GM12878 (cell line): ENCODE measurements around the gene CD99.

ENCODE experiments used
- EZH2 ChIP-seq: IDR thresholded peaks from 2 replicates; pipeline ENCODE4 v1.6.1; 2012; ENCODE audit warnings: low read depth, mild to moderate bottlenecking, control low read depth, inconsistent platforms, low read length, borderline replicate concordance; ENCODE audit not compliant: control insufficient read depth
- MYC ChIP-seq: IDR thresholded peaks from 2 replicates; pipeline ENCODE4 v1.6.1; 2011; ENCODE audit warnings: mild to moderate bottlenecking, low read length, moderate library complexity, inconsistent platforms; ENCODE audit not compliant: insufficient read depth, insufficient replicate concordance, insufficient read length, severe bottlenecking
- NFYB ChIP-seq: IDR thresholded peaks from 2 replicates; pipeline ENCODE4 v1.6.1; 2011; ENCODE audit warnings: low read depth, mild to moderate bottlenecking, low read length, improper control_type of control experiment, moderate library complexity; ENCODE audit not compliant: insufficient read depth
- POLR2AphosphoS2 ChIP-seq: IDR thresholded peaks from 2 replicates; pipeline ENCODE4 v1.6.1; 2011; ENCODE audit warnings: low read depth, mild to moderate bottlenecking, low read length, improper control_type of control experiment, moderate library complexity
- TF ChIP-seq, protein P1 (sequence below), 3 experiments: IDR thresholded peaks in 2 of 3; conservative IDR thresholded peaks in 1 of 3; 2 replicates each; pipeline ENCODE4 v1.5.1; 2011; ENCODE audit warnings: low read depth in 3 of 3, low read length in 3 of 3, mild to moderate bottlenecking in 3 of 3, control low read depth in 2 of 3, moderate library complexity in 2 of 3, inconsistent platforms in 1 of 3, mixed read lengths in 1 of 3; ENCODE audit not compliant: control insufficient read depth in 2 of 3, insufficient read depth in 1 of 3; ENCODE audit errors: extremely low read depth in 1 of 3

DNA sequence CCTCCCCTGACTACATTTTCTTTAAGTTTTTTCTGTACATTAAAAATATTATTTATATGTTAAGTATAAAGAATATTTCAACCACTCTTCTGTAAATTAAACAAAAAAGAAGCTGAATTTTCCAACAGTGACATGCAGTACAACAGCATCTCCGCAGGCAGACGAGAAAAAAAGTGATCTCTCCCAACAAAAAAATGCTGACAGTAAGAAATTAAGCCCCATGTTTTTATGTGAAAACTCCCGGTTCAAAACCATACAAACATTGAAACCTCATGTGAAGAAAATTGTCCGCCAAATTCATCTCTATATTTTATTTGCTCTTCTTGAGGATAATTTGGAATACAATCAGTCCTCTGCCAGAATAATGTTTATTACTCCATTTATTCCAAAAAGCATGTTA is 20.1 kb upstream of the CD99 start:
- TF ChIP-seq MYC (no peak), NFYB (no peak), EZH2 (no peak), POLR2AphosphoS2 (no peak)
- TF ChIP-seq, protein P1, sequence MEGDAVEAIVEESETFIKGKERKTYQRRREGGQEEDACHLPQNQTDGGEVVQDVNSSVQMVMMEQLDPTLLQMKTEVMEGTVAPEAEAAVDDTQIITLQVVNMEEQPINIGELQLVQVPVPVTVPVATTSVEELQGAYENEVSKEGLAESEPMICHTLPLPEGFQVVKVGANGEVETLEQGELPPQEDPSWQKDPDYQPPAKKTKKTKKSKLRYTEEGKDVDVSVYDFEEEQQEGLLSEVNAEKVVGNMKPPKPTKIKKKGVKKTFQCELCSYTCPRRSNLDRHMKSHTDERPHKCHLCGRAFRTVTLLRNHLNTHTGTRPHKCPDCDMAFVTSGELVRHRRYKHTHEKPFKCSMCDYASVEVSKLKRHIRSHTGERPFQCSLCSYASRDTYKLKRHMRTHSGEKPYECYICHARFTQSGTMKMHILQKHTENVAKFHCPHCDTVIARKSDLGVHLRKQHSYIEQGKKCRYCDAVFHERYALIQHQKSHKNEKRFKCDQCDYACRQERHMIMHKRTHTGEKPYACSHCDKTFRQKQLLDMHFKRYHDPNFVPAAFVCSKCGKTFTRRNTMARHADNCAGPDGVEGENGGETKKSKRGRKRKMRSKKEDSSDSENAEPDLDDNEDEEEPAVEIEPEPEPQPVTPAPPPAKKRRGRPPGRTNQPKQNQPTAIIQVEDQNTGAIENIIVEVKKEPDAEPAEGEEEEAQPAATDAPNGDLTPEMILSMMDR (IDR thresholded peaks at IDR 0.05 in 2 of 3, conservative IDR thresholded peaks at IDR 0.05 in 1 of 3; ENCODE audit: control insufficient read depth in 2 of 3, extremely low read depth in 1 of 3, insufficient read depth in 1 of 3, low read depth in 3 of 3, low read length in 3 of 3) = no peak
